ENCODE measurements around the gene USP31. TPM values are rescaled to one million over a fixed set of nuclear protein-coding genes. Genes with fewer than 3 reads are reported as not detected.

The USP31 gene
- total RNA-seq, 4 donors from 2014 or later, result 6.0 to 8.3 (median 7.1) TPM

DNA sequence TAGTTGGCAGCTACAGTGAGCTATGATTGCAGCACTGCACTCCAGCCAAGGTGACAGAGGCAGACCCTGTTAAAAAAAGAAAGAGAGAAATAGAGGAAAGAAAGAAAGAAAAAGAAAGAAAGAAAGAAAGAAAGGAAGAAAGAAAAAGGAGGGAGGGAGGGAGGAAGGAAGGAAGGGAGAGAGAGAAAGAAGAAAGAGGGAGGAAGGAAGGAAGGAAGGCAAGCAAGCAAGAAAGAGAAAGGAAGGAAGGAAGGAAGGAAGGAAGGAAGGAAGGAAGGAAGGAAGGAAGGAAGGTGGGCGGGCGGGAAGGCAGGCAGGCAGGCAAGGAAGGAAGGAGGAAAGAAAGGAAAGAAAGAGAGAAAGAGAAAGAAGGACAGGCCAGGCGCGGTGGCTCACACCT lies 32.3 kb upstream of the USP31 start:
- peaks cover 9 to 16% (median 12%) of the 10 kb centered on the region in 4 donors for H3K4me1 ChIP-seq
- in situ Hi-C loops (cut with MboI; ENCODE audit: low pct_ligation_motif_present in 1 of 4, low pct_unique_long_range_greater_than_20kb in 1 of 4, low sequenced_read_pairs in 3 of 4), result loop anchor here in 3 of 4 donors (5.0 to 10.0 kb wide), 3 partner anchors 253 to 261 kb away; no protein-coding TSS in a partner anchor
- H3K36me3 ChIP-seq, result no peaks in the 10 kb centered on the region
- 69 to 90% methylated on average over 4 of the region's 4 CpGs for WGBS, 2 donors (ENCODE audit: low coverage in 1 of 2)
- no peak for DNase-seq
- intact Hi-C loops (cut with DNase I; ENCODE audit: low total_unique reads), result no loop called here
- H3K27me3 ChIP-seq, result peaks cover 86% of the 10 kb centered on the region
- H3K9me3 ChIP-seq, result no peaks in the 10 kb centered on the region
- no peak overlapping the region for H3K27ac ChIP-seq
- no peak overlapping the region for H3K4me3 ChIP-seq
- TF ChIP-seq POLR2A (IDR thresholded peaks at IDR 0.05) (no peak), CTCF (IDR thresholded peaks at IDR 0.05) (no peak), EP300 (IDR thresholded peaks at IDR 0.05; ENCODE audit: low read depth) (no peak), POLR2AphosphoS5 (IDR thresholded peaks at IDR 0.05) (no peak)

DNA sequence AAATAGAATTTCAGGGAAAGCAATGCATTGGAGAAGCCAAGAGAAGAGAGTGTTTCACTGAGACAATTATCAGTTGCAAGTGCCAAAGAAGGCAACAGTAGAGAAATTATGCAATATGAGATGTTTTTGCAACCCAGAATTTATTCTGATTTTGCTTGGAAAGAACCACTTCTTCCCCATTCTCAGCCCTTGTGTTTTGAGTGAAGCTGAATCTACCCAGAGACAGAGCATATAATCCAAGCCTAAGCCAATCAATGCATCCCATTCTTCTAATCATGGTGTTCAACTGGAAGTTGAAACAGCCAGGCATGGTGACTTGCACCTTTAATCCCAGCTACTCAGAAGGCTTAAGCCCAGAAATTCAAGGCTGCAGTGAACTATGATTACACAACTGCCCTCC lies 26.4 kb upstream of the USP31 start:
- H3K27ac ChIP-seq, result no peak overlapping the region
- DNase-seq, result no peak
- in situ Hi-C loops (cut with MboI; ENCODE audit: low pct_ligation_motif_present in 1 of 4, low pct_unique_long_range_greater_than_20kb in 1 of 4, low sequenced_read_pairs in 3 of 4) (loop anchor here in 1 of 4 donors (10.0 kb wide), 1 partner anchor 259 kb away; no protein-coding TSS in a partner anchor), intact Hi-C loops (cut with DNase I; ENCODE audit: low total_unique reads) (no loop called here)
- peaks cover 42% of the 10 kb centered on the region for H3K27me3 ChIP-seq
- no peak overlapping the region for H3K4me3 ChIP-seq
- no peaks in the 10 kb centered on the region for H3K9me3 ChIP-seq
- H3K4me1 ChIP-seq, result no peaks in the 10 kb centered on the region
- H3K36me3 ChIP-seq, result no peaks in the 10 kb centered on the region
- no peak for TF ChIP-seq EP300 (IDR thresholded peaks at IDR 0.05; ENCODE audit: low read depth)
- TF ChIP-seq CTCF (IDR thresholded peaks at IDR 0.05), result no peak
- TF ChIP-seq POLR2A (IDR thresholded peaks at IDR 0.05), result no peak
- no peak for TF ChIP-seq POLR2AphosphoS5 (IDR thresholded peaks at IDR 0.05)

GRCh38 chr16:23174622-23175021 lies 25.4 kb upstream of the USP31 start:
- no peaks in the 10 kb centered on the region for H3K9me3 ChIP-seq
- no peak for TF ChIP-seq CTCF (IDR thresholded peaks at IDR 0.05)
- no peak for TF ChIP-seq POLR2AphosphoS5 (IDR thresholded peaks at IDR 0.05)
- TF ChIP-seq EP300 (IDR thresholded peaks at IDR 0.05; ENCODE audit: low read depth), result no peak
- no peak for TF ChIP-seq POLR2A (IDR thresholded peaks at IDR 0.05)
- H3K27me3 ChIP-seq, result peaks cover 38% of the 10 kb centered on the region
- 44 to 70% methylated on average over 2 of the region's 2 CpGs for WGBS, 2 donors (ENCODE audit: low coverage in 1 of 2)
- intact Hi-C loops (cut with DNase I; ENCODE audit: low total_unique reads) (no loop called here), in situ Hi-C loops (cut with MboI; ENCODE audit: low pct_ligation_motif_present in 1 of 4, low pct_unique_long_range_greater_than_20kb in 1 of 4, low sequenced_read_pairs in 3 of 4) (loop anchor here in 1 of 4 donors (10.0 kb wide), 1 partner anchor 260 kb away; no protein-coding TSS in a partner anchor)
- no peaks in the 10 kb centered on the region for H3K36me3 ChIP-seq
- no peak overlapping the region for H3K27ac ChIP-seq
- H3K4me1 ChIP-seq, result no peaks in the 10 kb centered on the region
- DNase-seq, result no peak
- no peak overlapping the region for H3K4me3 ChIP-seq

GRCh38 chr16:23172994-23173393 lies 23.7 kb upstream of the USP31 start:
- no peaks in the 10 kb centered on the region for H3K36me3 ChIP-seq
- no peak overlapping the region for H3K27ac ChIP-seq
- H3K9me3 ChIP-seq, result no peaks in the 10 kb centered on the region
- no peak overlapping the region for H3K4me3 ChIP-seq
- no peak for DNase-seq
- intact Hi-C loops (cut with DNase I; ENCODE audit: low total_unique reads) (loop anchor here (1.0 kb wide), 1 partner anchor 25 kb away; no protein-coding TSS in a partner anchor), in situ Hi-C loops (cut with MboI; ENCODE audit: low pct_ligation_motif_present in 1 of 4, low pct_unique_long_range_greater_than_20kb in 1 of 4, low sequenced_read_pairs in 3 of 4) (loop anchor here in 1 of 4 donors (10.0 kb wide), 1 partner anchor 262 kb away; no protein-coding TSS in a partner anchor)
- H3K27me3 ChIP-seq, result peaks cover 37% of the 10 kb centered on the region
- no peaks in the 10 kb centered on the region for H3K4me1 ChIP-seq
- TF ChIP-seq POLR2AphosphoS5 (IDR thresholded peaks at IDR 0.05) (no peak), EP300 (IDR thresholded peaks at IDR 0.05; ENCODE audit: low read depth) (no peak), POLR2A (IDR thresholded peaks at IDR 0.05) (no peak), CTCF (IDR thresholded peaks at IDR 0.05) (no peak)
- 56 to 75% methylated on average over 2 to 3 of the region's 3 CpGs for WGBS, 2 donors (ENCODE audit: low coverage in 1 of 2)
